B cell (primary cell): ENCODE data around the gene CRTC3.
"Not testable (repeated sequence)": the region's sequence is repeated elsewhere in the genome, so short reads cannot be mapped to it uniquely, and the experiment has no call there.

Source experiments
- EZH2 ChIP-seq: IDR thresholded peaks from 2 replicates; pipeline ENCODE4 v1.6.1; 2012; ENCODE audit warnings: borderline replicate concordance, low read depth, mild to moderate bottlenecking, moderate library complexity, low read length; ENCODE audit not compliant: insufficient read depth, poor library complexity, severe bottlenecking
- TF ChIP-seq, protein P1 (sequence below): fragments of 200-600 bp; IDR thresholded peaks from one replicate; pipeline ENCODE4 v1.8.0; 2022; ENCODE audit warnings: antibody characterized with exemption, mild to moderate bottlenecking

DNA sequence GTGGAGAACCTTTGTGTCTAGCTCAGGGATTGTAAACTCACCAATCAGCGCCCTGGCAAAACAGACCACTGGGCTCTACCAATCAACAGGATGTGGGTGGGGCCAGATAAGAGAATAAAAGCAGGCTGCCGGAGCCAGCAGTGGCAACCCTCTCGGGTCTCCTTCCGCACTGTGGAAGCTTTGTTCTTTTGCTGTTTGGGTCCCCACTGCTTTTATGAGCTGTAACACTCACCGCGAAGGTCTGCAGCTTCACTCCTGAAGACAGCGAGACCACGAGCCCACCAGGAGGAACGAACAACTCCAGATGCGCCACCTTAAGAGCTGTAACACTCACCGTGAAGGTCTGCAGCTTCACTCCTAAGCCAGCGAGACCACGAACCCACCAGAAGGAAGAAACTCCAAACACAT is 18.5 kb upstream of the CRTC3 start:
- TF ChIP-seq, protein P1, sequence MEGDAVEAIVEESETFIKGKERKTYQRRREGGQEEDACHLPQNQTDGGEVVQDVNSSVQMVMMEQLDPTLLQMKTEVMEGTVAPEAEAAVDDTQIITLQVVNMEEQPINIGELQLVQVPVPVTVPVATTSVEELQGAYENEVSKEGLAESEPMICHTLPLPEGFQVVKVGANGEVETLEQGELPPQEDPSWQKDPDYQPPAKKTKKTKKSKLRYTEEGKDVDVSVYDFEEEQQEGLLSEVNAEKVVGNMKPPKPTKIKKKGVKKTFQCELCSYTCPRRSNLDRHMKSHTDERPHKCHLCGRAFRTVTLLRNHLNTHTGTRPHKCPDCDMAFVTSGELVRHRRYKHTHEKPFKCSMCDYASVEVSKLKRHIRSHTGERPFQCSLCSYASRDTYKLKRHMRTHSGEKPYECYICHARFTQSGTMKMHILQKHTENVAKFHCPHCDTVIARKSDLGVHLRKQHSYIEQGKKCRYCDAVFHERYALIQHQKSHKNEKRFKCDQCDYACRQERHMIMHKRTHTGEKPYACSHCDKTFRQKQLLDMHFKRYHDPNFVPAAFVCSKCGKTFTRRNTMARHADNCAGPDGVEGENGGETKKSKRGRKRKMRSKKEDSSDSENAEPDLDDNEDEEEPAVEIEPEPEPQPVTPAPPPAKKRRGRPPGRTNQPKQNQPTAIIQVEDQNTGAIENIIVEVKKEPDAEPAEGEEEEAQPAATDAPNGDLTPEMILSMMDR, result not testable (repeated sequence)
- TF ChIP-seq EZH2, result not testable (repeated sequence)
